Measurements from ENCODE around the gene OVCH2.

The OVCH2 gene

GRCh38 chr11:7664867-7665266 is 41.4 kb downstream of the OVCH2 start:
- TF ChIP-seq POLR2AphosphoS5 (IDR thresholded peaks at IDR 0.05; ENCODE audit: low read depth, low read length) = no peak
- no peak for TF ChIP-seq FOXP2 (optimal IDR thresholded peaks at IDR 0.05; ENCODE audit: borderline replicate concordance, extremely low read depth, extremely low read length, insufficient read depth)
- no peak for TF ChIP-seq TAF1 (IDR thresholded peaks at IDR 0.05; ENCODE audit: borderline replicate concordance, insufficient read depth, low read length)
- TF ChIP-seq, protein P1, sequence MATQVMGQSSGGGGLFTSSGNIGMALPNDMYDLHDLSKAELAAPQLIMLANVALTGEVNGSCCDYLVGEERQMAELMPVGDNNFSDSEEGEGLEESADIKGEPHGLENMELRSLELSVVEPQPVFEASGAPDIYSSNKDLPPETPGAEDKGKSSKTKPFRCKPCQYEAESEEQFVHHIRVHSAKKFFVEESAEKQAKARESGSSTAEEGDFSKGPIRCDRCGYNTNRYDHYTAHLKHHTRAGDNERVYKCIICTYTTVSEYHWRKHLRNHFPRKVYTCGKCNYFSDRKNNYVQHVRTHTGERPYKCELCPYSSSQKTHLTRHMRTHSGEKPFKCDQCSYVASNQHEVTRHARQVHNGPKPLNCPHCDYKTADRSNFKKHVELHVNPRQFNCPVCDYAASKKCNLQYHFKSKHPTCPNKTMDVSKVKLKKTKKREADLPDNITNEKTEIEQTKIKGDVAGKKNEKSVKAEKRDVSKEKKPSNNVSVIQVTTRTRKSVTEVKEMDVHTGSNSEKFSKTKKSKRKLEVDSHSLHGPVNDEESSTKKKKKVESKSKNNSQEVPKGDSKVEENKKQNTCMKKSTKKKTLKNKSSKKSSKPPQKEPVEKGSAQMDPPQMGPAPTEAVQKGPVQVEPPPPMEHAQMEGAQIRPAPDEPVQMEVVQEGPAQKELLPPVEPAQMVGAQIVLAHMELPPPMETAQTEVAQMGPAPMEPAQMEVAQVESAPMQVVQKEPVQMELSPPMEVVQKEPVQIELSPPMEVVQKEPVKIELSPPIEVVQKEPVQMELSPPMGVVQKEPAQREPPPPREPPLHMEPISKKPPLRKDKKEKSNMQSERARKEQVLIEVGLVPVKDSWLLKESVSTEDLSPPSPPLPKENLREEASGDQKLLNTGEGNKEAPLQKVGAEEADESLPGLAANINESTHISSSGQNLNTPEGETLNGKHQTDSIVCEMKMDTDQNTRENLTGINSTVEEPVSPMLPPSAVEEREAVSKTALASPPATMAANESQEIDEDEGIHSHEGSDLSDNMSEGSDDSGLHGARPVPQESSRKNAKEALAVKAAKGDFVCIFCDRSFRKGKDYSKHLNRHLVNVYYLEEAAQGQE (IDR thresholded peaks at IDR 0.05; ENCODE audit: insufficient read depth in 1 of 2, low read depth in 2 of 2, low read length in 2 of 2) = no peak
- TF ChIP-seq SIN3A (IDR thresholded peaks at IDR 0.05; ENCODE audit: borderline replicate concordance, insufficient read depth, low read length) = no peak

- TF ChIP-seq TAF1 (IDR thresholded peaks at IDR 0.05; ENCODE audit: borderline replicate concordance, insufficient read depth, low read length) (no peak), FOXP2 (optimal IDR thresholded peaks at IDR 0.05; ENCODE audit: borderline replicate concordance, extremely low read depth, extremely low read length, insufficient read depth) (no peak), POLR2AphosphoS5 (IDR thresholded peaks at IDR 0.05; ENCODE audit: low read depth, low read length) (no peak)
- TF ChIP-seq, protein P1 (IDR thresholded peaks at IDR 0.05; ENCODE audit: insufficient read depth in 1 of 2, low read depth in 2 of 2, low read length in 2 of 2) = no peak
These were observed 48.8 kb downstream of the OVCH2 start for GRCh38 chr11:7657306-7658025.

DNA sequence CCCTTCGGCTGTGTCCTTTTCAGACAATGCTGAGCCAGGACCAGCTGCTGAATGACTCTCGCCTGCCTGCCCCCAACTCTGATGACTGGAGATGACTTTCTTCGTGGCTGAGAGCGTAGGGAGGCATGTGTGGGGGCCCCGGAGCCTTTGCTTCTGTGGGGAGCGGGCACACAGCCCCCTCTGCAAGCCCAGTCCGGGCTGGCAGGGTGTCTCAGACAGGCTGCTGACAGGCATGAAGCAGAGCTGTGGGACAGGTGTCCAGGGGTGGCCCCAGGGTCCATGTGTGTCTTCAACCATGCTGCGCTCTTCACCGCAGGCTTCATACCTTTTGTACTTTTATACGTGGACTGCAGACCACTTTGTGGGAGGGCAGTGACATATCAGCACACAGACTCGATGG is 49.6 kb downstream of the OVCH2 start:
- TF ChIP-seq FOXP2 (optimal IDR thresholded peaks at IDR 0.05; ENCODE audit: borderline replicate concordance, extremely low read depth, extremely low read length, insufficient read depth) = no peak
- TF ChIP-seq, protein P1 (IDR thresholded peaks at IDR 0.05; ENCODE audit: insufficient read depth in 1 of 2, low read depth in 2 of 2, low read length in 2 of 2) = no peak
- TF ChIP-seq POLR2AphosphoS5 (IDR thresholded peaks at IDR 0.05; ENCODE audit: low read depth, low read length) = no peak
- no peak for TF ChIP-seq SIN3A (IDR thresholded peaks at IDR 0.05; ENCODE audit: borderline replicate concordance, insufficient read depth, low read length)
- no peak for TF ChIP-seq TAF1 (IDR thresholded peaks at IDR 0.05; ENCODE audit: borderline replicate concordance, insufficient read depth, low read length)

DNA sequence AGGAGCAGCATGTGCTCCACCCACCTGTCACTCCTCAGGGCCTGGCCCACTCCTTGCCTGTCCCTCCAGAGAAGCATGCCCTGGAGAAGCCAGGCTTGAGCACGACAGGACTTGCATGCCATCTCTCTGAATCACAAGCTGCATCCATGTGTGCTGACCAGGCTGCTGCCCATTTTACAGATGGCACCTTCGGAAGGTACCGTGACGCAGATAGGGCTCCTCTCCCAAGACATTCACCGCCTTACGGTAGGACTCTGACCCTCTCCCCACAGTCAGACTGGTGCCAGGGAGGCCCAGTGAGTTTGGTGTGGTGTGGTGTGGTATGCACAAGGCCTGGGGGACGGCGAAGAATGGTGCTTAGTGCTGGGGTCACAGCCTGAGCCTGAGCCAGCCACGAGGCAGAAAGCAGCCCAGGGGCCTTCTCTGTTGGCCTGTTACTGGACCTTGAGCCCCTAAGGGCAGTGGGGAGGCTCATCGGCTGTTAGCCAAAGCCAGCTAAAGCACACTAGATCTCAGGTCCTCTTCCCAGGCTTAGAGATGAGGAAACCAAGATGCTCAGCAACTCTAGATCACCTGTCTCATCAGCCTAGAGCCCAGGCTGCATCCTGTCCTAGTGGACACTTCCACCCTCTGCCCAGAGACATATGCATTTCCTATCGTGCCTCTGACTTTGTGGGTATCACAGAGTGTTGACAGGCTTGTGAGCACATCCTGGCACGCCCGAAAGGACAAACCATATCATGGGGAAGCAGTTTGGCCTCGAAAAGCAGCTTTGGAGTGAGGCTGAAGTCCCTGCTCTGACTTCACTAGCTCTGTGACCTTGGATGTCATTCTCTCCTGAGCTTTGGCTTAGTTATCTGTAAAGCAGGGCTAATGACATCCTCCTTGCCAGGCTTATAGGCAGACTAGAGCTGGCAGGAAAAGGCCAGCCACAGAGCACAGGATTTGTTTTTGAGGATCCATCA is 50.7 kb downstream of the OVCH2 start:
- TF ChIP-seq, protein P1 (IDR thresholded peaks at IDR 0.05; ENCODE audit: insufficient read depth in 1 of 2, low read depth in 2 of 2, low read length in 2 of 2) = no peak
- TF ChIP-seq POLR2AphosphoS5 (IDR thresholded peaks at IDR 0.05; ENCODE audit: low read depth, low read length) (no peak), FOXP2 (optimal IDR thresholded peaks at IDR 0.05; ENCODE audit: borderline replicate concordance, extremely low read depth, extremely low read length, insufficient read depth) (no peak), TAF1 (IDR thresholded peaks at IDR 0.05; ENCODE audit: borderline replicate concordance, insufficient read depth, low read length) (no peak), SIN3A (IDR thresholded peaks at IDR 0.05; ENCODE audit: borderline replicate concordance, insufficient read depth, low read length) (no peak)
